Upper lobe of left lung (tissue), 6 donors: ENCODE measurements around the gene XYLT2. TPM values are rescaled to one million over a fixed set of nuclear protein-coding genes. Genes with fewer than 3 reads are reported as not detected.

Experiments
- ATAC-seq, 2 donors: fragments of 200-7000 bp; cut with Tn5 transposase; one replicate each; pipeline ENCODE4 v1.9.1; 2022; ENCODE audit warnings: mild to moderate bottlenecking in 2 of 2, moderate library complexity in 2 of 2; ENCODE audit not compliant: low FRiP score in 2 of 2
- DNase-seq, 2 donors: peaks; one replicate each; pipeline ENCODE4 v3.0.0-alpha.2; 2019 to 2020
- H3K27ac ChIP-seq, 4 donors: fragments of 200-600 bp; sonication (generic); one replicate each; pipeline ENCODE4 v1.5.1; 2016 to 2019
- H3K27me3 ChIP-seq, 4 donors: fragments of 200-600 bp; sonication (generic); one replicate each; pipeline ENCODE4 v1.5.1; 2017 to 2019
- H3K36me3 ChIP-seq, 4 donors: fragments of 200-600 bp; sonication (generic); one replicate each; pipeline ENCODE4 v1.5.1; 2016 to 2019
- H3K4me1 ChIP-seq, 4 donors: fragments of 200-600 bp; sonication (generic); one replicate each; pipeline ENCODE4 v1.5.1; 2018 to 2019
- H3K4me3 ChIP-seq, 4 donors: fragments of 200-600 bp; sonication (generic); one replicate each; pipeline ENCODE4 v1.5.1; 2017 to 2019; ENCODE audit warnings: mild to moderate bottlenecking in 2 of 4, moderate library complexity in 1 of 4
- H3K9me3 ChIP-seq, 4 donors: fragments of 200-600 bp; sonication (generic); one replicate each; pipeline ENCODE4 v1.5.1; 2018 to 2019
- CTCF ChIP-seq, 6 experiments: fragments of 450-650 bp in 4 of 6; fragments of 200-600 bp in 2 of 6; sonication (generic) in 2 of 6; IDR thresholded peaks; one replicate each; pipeline ENCODE4 v1.5.1; 2016 to 2019; ENCODE audit warnings: antibody characterized with exemption in 6 of 6
- EP300 ChIP-seq, 4 donors: sonication (generic); formaldehyde crosslinking; IDR thresholded peaks; one replicate each; pipeline ENCODE4 v1.5.1; 2017; ENCODE audit warnings: antibody characterized with exemption in 4 of 4, control low read depth in 2 of 4
- POLR2A ChIP-seq, 4 donors: fragments of 450-650 bp; IDR thresholded peaks; one replicate each; pipeline ENCODE4 v1.5.1; 2016 to 2017; ENCODE audit warnings: antibody characterized with exemption in 4 of 4, mild to moderate bottlenecking in 2 of 4
- POLR2AphosphoS5 ChIP-seq, 2 donors: sonication (generic); formaldehyde crosslinking; IDR thresholded peaks; one replicate each; pipeline ENCODE4 v1.5.1; 2017; ENCODE audit warnings: antibody characterized with exemption in 2 of 2
- WGBS, 2 donors: methylation state at CpG; one replicate each; pipeline ENCODE4 v1.1.5; 2017 to 2018; 5-methylcytosine and 5-hydroxymethylcytosine counted together
- total RNA-seq, 6 donors: library from RNA; depleted of rRNA in 4 of 6; stranded (reverse); fragments of >200 nt in 4 of 6; gene quantifications; one replicate each; pipeline versions ENCODE4 v1.1.0 to v1.2.1, GENCODE V29; 2016 to 2021
- donor health status: DM: no; HTN: no; CAD: no; lungs with moderate emphysema.
- donor health status: DM: no; HTN: yes; CAD: no; lungs with severe emphysema.

The XYLT2 gene
- total RNA-seq, 6 donors from 2014 or later: 16.4 to 33.5 (median 19.2) TPM

- WGBS, 2 donors: 89 to 92% methylated on average over 4 of the region's 4 CpGs
- no peaks in the 10 kb centered on the region for H3K4me1 ChIP-seq
- no peak overlapping the region for H3K27ac ChIP-seq
- H3K27me3 ChIP-seq: no peaks in the 10 kb centered on the region
- H3K4me3 ChIP-seq: no peak overlapping the region
- TF ChIP-seq CTCF (IDR thresholded peaks at IDR 0.05) (no peak), POLR2A (IDR thresholded peaks at IDR 0.05) (no peak), POLR2AphosphoS5 (IDR thresholded peaks at IDR 0.05) (no peak), EP300 (IDR thresholded peaks at IDR 0.05) (no peak)
- DNase-seq: no peak
- ATAC-seq: no peak
- peaks cover 10 to 74% (median 64%) of the 10 kb centered on the region in 4 donors for H3K36me3 ChIP-seq
- H3K9me3 ChIP-seq: no peaks in the 10 kb centered on the region
Observed at GRCh38 chr17:50355336-50355700, 9.4 kb downstream of the XYLT2 start.

GRCh38 chr17:50355701-50356341 lies 9.9 kb downstream of the XYLT2 start:
- ATAC-seq (no peak), DNase-seq (peak in 1 of 2 donors; percentile 64)
- Histone ChIP-seq H3K27me3 (no peaks in the 10 kb centered on the region), H3K4me1 (no peaks in the 10 kb centered on the region), H3K27ac (no peak overlapping the region), H3K36me3 (peaks cover 10 to 78% (median 66%) of the 10 kb centered on the region in 4 donors), H3K4me3 (no peak overlapping the region), H3K9me3 (no peaks in the 10 kb centered on the region)
- no peak for TF ChIP-seq EP300 (IDR thresholded peaks at IDR 0.05)
- TF ChIP-seq CTCF (IDR thresholded peaks at IDR 0.05): no peak
- TF ChIP-seq POLR2AphosphoS5 (IDR thresholded peaks at IDR 0.05): no peak
- no peak for TF ChIP-seq POLR2A (IDR thresholded peaks at IDR 0.05)
- 79 to 92% methylated on average over 9 to 20 of the region's 20 CpGs for WGBS, 2 donors

GRCh38 chr17:50356418-50356817 lies 10.5 kb downstream of the XYLT2 start:
- TF ChIP-seq CTCF (IDR thresholded peaks at IDR 0.05): no peak
- TF ChIP-seq EP300 (IDR thresholded peaks at IDR 0.05): no peak
- TF ChIP-seq POLR2AphosphoS5 (IDR thresholded peaks at IDR 0.05): no peak
- no peak for TF ChIP-seq POLR2A (IDR thresholded peaks at IDR 0.05)
- peak in 1 of 2 donors; percentile 61 for DNase-seq
- H3K36me3 ChIP-seq: peaks cover 10 to 78% (median 67%) of the 10 kb centered on the region in 4 donors
- ATAC-seq: no peak
- no peaks in the 10 kb centered on the region for H3K4me1 ChIP-seq
- 94 to 98% methylated on average over 5 to 12 of the region's 12 CpGs for WGBS, 2 donors
- H3K27ac ChIP-seq: no peak overlapping the region
- H3K27me3 ChIP-seq: no peaks in the 10 kb centered on the region
- H3K4me3 ChIP-seq: no peak overlapping the region
- no peaks in the 10 kb centered on the region for H3K9me3 ChIP-seq

GRCh38 chr17:50356892-50357510 lies 11.1 kb downstream of the XYLT2 start:
- ATAC-seq (no peak), DNase-seq (peak in 1 of 2 donors; percentile 66)
- no peaks in the 10 kb centered on the region for H3K27me3 ChIP-seq
- WGBS, 2 donors: 94 to 97% methylated on average over 4 to 12 of the region's 12 CpGs
- TF ChIP-seq CTCF (IDR thresholded peaks at IDR 0.05): no peak
- no peak for TF ChIP-seq EP300 (IDR thresholded peaks at IDR 0.05)
- no peak for TF ChIP-seq POLR2A (IDR thresholded peaks at IDR 0.05)
- TF ChIP-seq POLR2AphosphoS5 (IDR thresholded peaks at IDR 0.05): no peak
- H3K9me3 ChIP-seq: no peaks in the 10 kb centered on the region
- H3K4me3 ChIP-seq: no peak overlapping the region
- H3K36me3 ChIP-seq: peaks cover 10 to 78% (median 67%) of the 10 kb centered on the region in 4 donors
- no peak overlapping the region for H3K27ac ChIP-seq
- peaks cover 0 to 2% (median under 1%) of the 10 kb centered on the region in 4 donors for H3K4me1 ChIP-seq
